ENCODE results near the gene RAD51AP1.

RAD51AP1 gene

DNA sequence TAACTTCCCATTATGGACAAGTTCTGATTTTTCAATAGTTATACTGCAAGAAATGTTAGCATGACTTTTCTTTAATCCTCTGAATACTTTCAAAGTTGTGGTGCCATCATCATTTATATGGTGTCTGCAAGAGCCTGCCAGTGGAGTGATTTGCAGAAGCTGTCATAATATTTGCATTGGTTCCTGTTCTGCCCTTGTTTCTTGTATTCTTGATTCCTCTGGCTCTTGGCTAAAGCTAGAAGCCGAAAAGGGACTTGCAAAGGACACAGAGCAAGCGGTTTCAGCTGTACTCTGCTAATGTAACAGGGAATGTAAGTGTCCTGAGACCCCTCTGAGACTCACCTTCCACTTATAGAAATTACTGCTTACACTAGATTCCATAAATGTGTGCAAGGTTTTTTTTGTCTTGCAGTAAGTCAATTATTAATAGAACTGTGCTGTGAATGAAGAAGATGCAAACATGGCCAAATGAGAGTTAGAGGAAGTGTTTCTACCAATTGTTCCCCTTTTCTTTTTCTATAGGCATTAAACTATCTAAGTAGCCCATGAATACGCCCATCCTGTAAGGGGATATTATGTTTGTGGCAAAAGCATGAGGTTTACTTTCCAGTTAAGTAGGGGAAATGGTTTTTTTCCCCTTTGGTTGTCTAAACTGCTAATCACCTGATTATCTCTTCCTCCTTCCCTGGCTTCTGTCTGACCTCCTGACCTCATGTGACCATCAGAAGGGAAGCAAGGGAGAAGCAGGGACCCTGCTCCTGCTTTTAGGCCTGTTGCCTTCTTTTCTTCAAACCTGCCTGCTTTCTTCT is 28.6 kb downstream of the RAD51AP1 start:
- TF ChIP-seq, protein P1, sequence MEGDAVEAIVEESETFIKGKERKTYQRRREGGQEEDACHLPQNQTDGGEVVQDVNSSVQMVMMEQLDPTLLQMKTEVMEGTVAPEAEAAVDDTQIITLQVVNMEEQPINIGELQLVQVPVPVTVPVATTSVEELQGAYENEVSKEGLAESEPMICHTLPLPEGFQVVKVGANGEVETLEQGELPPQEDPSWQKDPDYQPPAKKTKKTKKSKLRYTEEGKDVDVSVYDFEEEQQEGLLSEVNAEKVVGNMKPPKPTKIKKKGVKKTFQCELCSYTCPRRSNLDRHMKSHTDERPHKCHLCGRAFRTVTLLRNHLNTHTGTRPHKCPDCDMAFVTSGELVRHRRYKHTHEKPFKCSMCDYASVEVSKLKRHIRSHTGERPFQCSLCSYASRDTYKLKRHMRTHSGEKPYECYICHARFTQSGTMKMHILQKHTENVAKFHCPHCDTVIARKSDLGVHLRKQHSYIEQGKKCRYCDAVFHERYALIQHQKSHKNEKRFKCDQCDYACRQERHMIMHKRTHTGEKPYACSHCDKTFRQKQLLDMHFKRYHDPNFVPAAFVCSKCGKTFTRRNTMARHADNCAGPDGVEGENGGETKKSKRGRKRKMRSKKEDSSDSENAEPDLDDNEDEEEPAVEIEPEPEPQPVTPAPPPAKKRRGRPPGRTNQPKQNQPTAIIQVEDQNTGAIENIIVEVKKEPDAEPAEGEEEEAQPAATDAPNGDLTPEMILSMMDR (IDR thresholded peaks at IDR 0.05): no peak

DNA sequence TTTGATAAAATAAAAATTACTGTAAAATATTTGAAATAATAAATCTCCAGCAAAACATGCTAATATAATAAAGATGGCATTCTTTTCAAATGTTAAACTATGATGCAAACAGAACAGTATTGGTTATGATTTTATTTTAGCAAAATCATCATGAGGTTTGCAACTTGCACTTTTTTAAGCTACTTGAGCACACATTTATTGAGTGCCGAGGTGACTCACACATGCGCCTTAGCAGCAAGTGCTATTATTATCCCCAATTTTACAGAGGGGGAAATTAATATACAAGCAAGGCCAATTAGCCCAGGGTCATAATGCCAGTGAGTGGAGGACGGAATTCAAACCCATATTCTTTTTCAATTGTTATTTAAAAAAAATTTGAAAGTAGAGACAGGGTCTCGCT is 30.6 kb downstream of the RAD51AP1 start:
- TF ChIP-seq, protein P1 (IDR thresholded peaks at IDR 0.05): no peak

DNA sequence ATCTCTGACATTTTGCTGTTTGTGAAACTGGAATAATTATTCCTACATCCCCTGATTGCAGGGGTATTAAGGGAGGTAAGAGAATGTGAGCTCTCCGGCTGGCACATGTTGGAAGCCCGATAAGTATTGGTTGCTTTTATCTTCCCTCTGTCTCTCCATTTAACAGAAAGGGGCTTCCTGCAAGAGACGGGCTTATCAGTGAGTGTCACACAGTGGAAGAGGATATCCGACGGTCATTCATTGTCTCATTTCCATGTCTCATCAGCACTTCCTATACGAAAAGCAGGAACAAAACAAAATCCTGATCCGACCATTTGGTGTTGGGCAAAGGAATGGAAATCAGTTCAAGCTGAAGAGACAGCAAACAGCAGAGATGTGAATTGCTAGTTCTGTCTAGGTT is 34.0 kb downstream of the RAD51AP1 start:
- TF ChIP-seq, protein P1 (IDR thresholded peaks at IDR 0.05): no peak

DNA sequence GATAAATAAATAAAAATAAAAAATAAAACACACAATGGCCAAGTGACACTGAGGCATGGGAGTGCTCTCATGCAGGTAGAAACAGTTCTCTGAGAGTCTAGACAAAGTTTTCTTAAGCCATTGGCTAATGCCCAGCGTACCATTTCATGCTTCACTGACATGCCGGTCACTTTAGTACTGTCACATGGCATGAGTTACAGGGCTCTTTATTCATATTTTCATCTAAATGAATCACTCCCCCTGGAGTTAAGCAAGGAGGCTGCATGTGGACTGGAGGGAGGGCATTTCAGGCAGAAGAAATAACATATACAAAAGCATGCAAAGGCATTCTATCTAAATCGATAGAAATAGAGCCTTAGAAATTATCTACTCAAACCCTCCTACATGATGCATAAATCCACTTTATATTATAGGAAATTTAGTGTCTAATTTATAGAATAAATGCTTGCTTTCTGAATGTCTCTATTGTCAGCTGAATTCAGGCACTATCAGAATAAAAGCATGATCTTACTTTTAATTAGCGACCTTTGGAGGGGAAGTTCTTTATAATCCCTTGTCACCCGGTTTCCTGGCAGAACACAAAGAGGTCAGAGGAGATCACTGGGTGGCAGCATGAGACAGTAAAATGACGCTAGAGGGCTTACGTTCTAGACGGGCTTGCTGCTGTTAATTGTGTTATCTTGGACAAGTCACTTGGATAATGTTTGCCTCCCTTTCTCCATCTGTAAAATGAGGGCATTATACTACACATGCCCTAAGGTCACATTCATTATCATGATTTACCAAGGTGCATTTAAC is 40.8 kb downstream of the RAD51AP1 start:
- TF ChIP-seq, protein P1 (IDR thresholded peaks at IDR 0.05): peak; percentile 64

DNA sequence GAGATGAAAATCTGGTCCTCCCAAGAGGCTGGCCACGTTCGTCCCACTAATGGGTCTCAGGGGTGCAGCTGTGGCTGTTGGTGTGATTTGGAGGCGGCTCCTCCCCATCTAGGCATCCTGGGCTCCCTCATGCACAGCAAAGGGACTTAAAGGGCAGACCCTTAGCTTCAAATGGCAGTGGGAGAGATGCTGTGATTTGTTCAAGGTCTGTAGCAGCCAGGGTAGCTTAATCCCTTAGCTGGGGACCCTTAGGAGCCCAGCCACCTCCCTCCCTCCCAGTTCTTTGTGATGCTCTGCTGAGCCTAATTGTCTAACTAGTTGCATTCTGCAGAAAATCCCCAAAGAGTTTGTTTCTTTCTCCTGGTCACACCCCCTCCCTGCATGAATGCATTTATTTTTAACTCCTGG is 41.6 kb downstream of the RAD51AP1 start:
- TF ChIP-seq, protein P1 (IDR thresholded peaks at IDR 0.05): no peak

DNA sequence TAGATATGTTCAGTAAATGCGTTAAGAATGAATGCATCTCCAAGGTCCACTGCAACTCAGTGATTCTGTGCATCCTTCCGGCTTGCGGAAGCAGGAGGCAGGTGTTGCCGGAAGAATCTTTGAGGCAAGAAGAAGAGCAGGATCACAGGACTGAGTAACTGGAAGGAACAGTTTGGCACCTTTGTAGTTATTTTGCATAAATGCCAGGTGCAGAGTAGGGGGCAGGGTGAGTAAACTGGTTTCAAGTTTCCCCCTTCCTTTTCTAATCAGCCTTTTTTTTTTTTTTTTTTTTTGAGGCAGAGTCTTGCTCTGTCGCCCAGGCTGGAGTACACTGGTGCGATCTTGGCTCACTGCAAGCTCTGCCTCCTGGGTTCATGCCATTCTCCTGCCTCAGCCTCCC is 45.6 kb downstream of the RAD51AP1 start:
- TF ChIP-seq, protein P1 (IDR thresholded peaks at IDR 0.05): no peak

DNA sequence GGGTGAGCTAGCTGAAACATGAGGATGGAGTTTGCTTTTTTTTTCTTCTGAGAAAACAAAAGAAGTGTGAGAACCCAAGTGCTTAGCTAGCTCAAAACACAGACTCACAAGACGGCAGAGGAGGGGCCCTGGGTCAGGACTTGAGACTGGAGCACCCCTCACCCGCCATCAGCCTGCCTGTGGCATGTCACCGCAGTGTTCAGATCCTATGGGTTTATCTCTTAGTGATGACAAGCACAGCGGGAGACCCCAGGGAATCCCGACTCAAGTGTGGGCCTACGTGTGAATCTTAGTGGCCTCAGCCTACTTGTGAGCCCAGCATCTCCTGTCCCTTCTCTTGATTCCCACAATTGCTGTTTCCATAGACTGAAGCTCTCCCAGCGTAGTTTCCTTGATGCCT is 46.2 kb downstream of the RAD51AP1 start:
- TF ChIP-seq, protein P1 (IDR thresholded peaks at IDR 0.05): no peak

Data from LNCAP (cell line).